ENCODE results near the gene TP53RK. TPM values are rescaled to one million over a fixed set of nuclear protein-coding genes. Genes with fewer than 3 reads are reported as not detected.

TP53RK gene
- total and polyA plus RNA-seq, 2 of the 13 experiments (the other 11 are each of a cell fraction or from before 2014, with no cell fraction given) = 12.9 to 25.5 TPM

DNA sequence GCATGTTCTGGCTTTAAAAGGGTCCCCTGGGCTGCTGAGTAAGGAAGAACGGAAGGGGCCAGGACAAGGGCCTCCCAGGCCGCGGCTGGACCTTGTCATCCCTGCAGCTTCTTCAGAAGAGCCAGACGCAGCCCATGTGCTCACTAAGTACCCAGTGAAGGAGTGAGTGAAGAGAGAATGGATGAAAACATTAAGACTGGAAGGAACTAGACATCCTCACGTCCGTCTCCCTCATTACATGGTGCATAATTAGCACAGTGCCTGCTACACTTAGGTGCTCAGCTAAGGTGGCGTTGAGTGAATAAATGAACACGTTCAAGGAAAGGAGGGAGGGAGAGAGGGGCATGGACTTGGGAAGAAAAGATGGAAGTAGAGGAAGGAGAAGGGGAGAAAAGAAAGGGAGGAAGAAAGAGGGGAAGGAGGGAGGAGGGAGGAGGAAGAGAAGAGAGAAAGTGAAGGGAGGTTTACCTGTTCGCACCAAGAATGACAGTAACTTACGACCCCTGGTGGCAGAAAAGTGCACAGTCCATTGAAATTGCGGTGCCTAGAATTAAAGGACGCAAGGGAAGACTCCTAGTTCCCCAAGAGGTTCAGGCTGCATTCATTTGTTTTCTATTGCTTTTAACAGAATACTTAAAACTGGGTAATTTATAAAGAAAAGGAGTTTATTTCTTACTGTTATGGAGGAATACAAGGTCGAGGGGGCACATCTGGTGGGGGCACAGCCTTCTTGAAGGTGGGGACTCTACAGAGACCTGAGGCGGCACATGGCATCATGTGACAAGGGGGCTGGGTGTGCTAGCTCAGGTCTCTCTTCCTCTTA is 8.0 kb downstream of the TP53RK start (continued):
- TF ChIP-seq KIAA2018 (CRISPR knock-in tag; IDR thresholded peaks at IDR 0.05; ENCODE audit: borderline replicate concordance) (no peak), SOX5 (CRISPR knock-in tag; IDR thresholded peaks at IDR 0.05; ENCODE audit: borderline replicate concordance) (peak; percentile 71), HMGXB4 (CRISPR knock-in tag; IDR thresholded peaks at IDR 0.05; ENCODE audit: borderline replicate concordance in 1 of 2, low read depth in 1 of 2) (peak; percentile 53 to 64; a peak in 3 of 4 replicates), NR2C2 (CRISPR knock-in tag; IDR thresholded peaks at IDR 0.05; ENCODE audit: borderline replicate concordance) (peak; percentile 41; the same call in 1 of the 2 replicates), JUNB (CRISPR knock-in tag; IDR thresholded peaks at IDR 0.05; ENCODE audit: borderline replicate concordance) (0 out of 2 replicates have a peak, but pooled peaks have one; percentile 57), MEF2D (CRISPR knock-in tag; IDR thresholded peaks at IDR 0.05) (peak; percentile 39; the same call in 1 of the 2 replicates), HOMEZ (CRISPR knock-in tag; IDR thresholded peaks at IDR 0.05; ENCODE audit: low read depth) (no peak; the same call in 1 of the 2 replicates), SAP130 (CRISPR knock-in tag; IDR thresholded peaks at IDR 0.05; ENCODE audit: low read depth) (peak; percentile 62; the same call in 1 of the 2 replicates), ZNF235 (CRISPR knock-in tag; IDR thresholded peaks at IDR 0.05; ENCODE audit: borderline replicate concordance) (0 out of 2 replicates have a peak, but pooled peaks have one; percentile 45), ZNF558 (CRISPR knock-in tag; IDR thresholded peaks at IDR 0.05; ENCODE audit: borderline replicate concordance) (no peak), HNRNPL (IDR thresholded peaks at IDR 0.05; ENCODE audit: low read depth, low read length) (no peak), GFI1 (CRISPR knock-in tag; IDR thresholded peaks at IDR 0.05; ENCODE audit: borderline replicate concordance) (0 out of 2 replicates have a peak, but pooled peaks have one; percentile 47), SKI (IDR thresholded peaks at IDR 0.05; ENCODE audit: partially characterized antibody) (no peak), BATF2 (CRISPR knock-in tag; IDR thresholded peaks at IDR 0.05) (0 out of 2 replicates have a peak, but pooled peaks have one; percentile 30), MIER3 (CRISPR knock-in tag; IDR thresholded peaks at IDR 0.05; ENCODE audit: borderline replicate concordance) (peak; percentile 56; the same call in 1 of the 2 replicates)

Measured in HepG2 (cell line).